Fibroblast of mammary gland (primary cell): ENCODE data around the gene EPHB2.

Experiments
- DNase-seq: peaks from one replicate; pipeline ENCODE4 v3.0.0-alpha.2; 2010; ENCODE audit warnings: low read depth
- H3K4me3 ChIP-seq: 2 replicates; pipeline ENCODE4 v1.5.1; 2011; ENCODE audit warnings: low read depth, mild to moderate bottlenecking, low read length, moderate library complexity; ENCODE audit not compliant: control insufficient read depth
- TF ChIP-seq, protein P1 (sequence below): conservative IDR thresholded peaks from 2 replicates; pipeline ENCODE4 v1.5.1; 2011; ENCODE audit warnings: low read depth, low read length, inconsistent platforms; ENCODE audit not compliant: control insufficient read depth, insufficient read depth

Gene EPHB2

DNA sequence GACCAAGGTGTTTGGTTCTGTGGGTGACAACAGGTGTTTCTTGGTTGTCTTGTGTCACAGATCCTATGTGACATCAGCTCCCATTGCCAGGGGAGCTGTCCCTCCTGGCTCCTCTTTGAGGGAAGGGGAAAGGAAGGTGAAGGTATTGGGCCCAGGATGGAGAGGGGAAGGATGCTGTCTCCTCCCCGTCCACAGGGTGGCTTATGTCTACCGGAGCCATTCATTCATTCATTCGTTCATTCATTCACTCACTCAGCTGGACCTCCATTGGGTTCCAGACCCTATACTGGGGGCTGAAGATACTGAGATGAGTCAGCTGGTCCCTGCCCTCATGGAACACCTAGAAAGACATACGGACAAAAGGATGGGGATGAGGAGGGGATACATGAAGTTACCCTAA lies 38.9 kb downstream of the EPHB2 start:
- DNase-seq: no peak
- TF ChIP-seq, protein P1, sequence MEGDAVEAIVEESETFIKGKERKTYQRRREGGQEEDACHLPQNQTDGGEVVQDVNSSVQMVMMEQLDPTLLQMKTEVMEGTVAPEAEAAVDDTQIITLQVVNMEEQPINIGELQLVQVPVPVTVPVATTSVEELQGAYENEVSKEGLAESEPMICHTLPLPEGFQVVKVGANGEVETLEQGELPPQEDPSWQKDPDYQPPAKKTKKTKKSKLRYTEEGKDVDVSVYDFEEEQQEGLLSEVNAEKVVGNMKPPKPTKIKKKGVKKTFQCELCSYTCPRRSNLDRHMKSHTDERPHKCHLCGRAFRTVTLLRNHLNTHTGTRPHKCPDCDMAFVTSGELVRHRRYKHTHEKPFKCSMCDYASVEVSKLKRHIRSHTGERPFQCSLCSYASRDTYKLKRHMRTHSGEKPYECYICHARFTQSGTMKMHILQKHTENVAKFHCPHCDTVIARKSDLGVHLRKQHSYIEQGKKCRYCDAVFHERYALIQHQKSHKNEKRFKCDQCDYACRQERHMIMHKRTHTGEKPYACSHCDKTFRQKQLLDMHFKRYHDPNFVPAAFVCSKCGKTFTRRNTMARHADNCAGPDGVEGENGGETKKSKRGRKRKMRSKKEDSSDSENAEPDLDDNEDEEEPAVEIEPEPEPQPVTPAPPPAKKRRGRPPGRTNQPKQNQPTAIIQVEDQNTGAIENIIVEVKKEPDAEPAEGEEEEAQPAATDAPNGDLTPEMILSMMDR: no peak
- no peak overlapping the region for H3K4me3 ChIP-seq

DNA sequence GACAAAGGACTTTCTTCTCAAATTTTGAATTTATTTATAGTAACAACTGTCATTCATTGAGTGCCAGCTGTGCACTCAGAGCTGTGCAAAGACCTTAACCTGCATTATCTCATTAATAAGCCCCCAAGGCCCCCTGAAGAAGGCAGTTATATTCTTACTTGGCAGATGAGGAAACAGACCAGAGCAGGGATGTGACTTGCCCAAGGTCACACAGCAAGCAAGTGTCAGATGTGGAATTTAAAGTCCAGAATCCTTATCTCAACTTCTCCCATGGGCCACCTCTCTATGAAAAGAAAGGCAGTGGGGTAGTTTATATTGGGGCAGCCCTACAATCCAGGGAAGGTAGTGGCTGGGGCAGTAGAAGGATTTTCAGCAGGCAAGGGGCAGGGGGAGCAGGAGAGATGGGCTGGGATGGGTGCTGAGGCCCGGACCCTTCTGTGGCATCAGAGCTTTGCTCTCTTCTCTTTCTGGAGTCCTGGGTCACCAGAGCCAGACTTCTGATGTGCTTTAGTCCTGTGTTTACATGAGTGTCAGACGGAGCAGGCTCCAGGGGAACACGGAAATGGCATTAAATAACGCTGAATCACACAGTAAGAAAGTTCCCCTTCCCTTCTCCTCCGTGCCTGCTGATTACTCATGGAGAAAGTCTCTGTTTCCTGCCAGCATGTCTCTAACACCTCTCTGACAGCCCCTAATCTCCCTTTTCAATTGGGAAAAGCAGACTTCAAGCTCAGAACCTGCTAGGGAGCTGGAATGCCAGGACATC lies 39.5 kb downstream of the EPHB2 start:
- H3K4me3 ChIP-seq: no peak overlapping the region
- TF ChIP-seq, protein P1: no peak
- peak; percentile 93 for DNase-seq

DNA sequence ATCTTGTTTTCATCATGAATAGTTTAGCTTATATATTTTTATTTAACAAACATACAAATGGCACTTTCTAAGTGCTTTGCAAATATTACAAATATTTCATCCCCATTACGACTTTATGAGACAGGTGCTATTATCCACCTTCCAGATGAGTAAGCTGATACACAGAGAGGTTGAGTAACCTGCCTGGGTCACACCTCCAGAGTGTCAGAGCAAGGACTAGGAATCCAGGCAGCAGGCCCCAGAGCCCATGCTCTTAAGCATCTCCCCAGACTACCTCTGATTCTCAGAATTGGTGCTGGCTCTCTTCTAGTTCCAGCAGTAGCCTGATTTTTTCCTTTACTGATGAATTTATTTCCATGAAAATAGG lies 40.0 kb downstream of the EPHB2 start:
- TF ChIP-seq, protein P1: no peak
- no peak for DNase-seq
- H3K4me3 ChIP-seq: no peak overlapping the region

DNA sequence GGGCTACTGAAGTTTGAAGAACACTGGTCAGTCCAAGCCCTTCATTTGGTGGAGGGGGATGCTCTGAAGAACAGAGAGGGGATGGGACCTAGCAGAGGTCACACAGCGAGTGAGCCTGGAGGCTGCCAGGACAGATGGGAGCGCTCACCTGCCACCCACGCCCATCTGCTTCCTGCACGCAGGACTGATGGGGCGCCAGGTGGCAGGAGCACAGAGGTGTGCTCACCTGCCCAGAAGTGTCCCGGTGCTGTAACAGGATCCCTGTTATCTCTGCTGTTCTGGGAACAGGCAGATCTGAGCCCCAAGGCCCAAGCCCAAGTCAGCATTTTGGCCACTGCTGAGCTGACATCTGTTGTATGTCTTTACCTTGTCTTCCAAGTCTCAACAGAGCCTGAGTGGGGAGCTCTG lies 40.5 kb downstream of the EPHB2 start:
- TF ChIP-seq, protein P1: no peak
- no peak overlapping the region for H3K4me3 ChIP-seq
- no peak for DNase-seq

DNA sequence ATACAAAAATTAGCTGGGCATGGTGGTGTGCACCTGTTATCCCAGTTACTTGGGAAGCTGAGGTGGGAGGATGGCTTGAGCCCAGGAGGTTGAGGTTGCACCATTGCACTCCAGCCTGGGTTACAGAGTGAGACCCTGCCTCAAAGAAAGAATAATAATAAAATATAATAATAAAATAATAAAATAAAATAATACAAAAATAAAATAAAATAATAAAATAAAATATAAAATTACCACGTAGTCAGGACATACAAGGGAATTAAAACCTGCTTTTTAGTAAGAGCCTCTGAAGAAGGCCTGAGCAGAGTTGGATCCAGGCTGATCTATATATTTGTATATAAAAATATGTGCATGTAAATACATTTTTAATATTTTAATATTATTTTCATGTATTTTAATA lies 41.7 kb downstream of the EPHB2 start:
- TF ChIP-seq, protein P1: no peak
- H3K4me3 ChIP-seq: no peak overlapping the region
- no peak for DNase-seq

DNA sequence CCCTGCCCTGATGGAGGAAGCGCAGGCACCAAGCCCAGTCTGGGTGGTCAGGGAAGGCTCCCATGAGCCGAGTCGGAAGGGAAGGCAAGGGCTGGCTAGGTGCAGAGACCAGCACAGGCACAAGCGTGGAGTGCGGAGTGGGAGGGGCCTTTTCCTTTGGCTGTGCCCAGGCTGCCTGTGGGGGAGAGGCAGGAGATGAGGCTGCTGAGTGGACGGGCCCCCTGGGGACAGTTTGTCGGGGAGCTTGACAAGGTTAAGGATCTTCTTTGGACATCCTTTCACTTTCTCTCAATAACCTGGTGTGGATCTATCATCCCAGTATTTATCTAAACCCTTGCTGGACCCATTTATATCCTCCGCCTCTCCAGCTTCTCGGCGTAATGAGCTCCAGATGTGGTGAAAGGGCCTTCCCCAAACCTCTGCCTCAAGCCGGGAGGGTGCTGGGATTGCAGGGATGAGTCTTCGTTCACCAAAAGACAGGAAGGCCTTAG lies 42.9 kb downstream of the EPHB2 start:
- H3K4me3 ChIP-seq: peak overlapping the region; percentile 9
- DNase-seq: peak; percentile 94
- TF ChIP-seq, protein P1: no peak
